ENCODE measurements around the gene NUDT3.

GRCh38 chr6:34236443-34237315 is 155.8 kb downstream of the NUDT3 start, which contains the start of gene HMGA1:
- TF ChIP-seq CTCF (IDR thresholded peaks at IDR 0.05) (peak in 1 of 5 experiments; percentile 17), EP300 (IDR thresholded peaks at IDR 0.05; ENCODE audit: low read depth) (no peak), POLR2AphosphoS5 (IDR thresholded peaks at IDR 0.05) (peak; percentile 89 to 98 (median 96))

Measured in transverse colon (tissue), 4 donors.